Activated gamma-delta T cell treated with anti-CD3 and anti-CD28 coated beads, Interleukin-2, amount 50 U/mL, for 16 hours (primary cell): Measurements from ENCODE around the gene CLPTM1L.

Source experiments
- DNase-seq: peaks from one replicate; pipeline ENCODE4 v3.0.0-alpha.2; 2020; ENCODE audit warnings: low read depth

The CLPTM1L gene, protein sequence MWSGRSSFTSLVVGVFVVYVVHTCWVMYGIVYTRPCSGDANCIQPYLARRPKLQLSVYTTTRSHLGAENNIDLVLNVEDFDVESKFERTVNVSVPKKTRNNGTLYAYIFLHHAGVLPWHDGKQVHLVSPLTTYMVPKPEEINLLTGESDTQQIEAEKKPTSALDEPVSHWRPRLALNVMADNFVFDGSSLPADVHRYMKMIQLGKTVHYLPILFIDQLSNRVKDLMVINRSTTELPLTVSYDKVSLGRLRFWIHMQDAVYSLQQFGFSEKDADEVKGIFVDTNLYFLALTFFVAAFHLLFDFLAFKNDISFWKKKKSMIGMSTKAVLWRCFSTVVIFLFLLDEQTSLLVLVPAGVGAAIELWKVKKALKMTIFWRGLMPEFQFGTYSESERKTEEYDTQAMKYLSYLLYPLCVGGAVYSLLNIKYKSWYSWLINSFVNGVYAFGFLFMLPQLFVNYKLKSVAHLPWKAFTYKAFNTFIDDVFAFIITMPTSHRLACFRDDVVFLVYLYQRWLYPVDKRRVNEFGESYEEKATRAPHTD

DNA sequence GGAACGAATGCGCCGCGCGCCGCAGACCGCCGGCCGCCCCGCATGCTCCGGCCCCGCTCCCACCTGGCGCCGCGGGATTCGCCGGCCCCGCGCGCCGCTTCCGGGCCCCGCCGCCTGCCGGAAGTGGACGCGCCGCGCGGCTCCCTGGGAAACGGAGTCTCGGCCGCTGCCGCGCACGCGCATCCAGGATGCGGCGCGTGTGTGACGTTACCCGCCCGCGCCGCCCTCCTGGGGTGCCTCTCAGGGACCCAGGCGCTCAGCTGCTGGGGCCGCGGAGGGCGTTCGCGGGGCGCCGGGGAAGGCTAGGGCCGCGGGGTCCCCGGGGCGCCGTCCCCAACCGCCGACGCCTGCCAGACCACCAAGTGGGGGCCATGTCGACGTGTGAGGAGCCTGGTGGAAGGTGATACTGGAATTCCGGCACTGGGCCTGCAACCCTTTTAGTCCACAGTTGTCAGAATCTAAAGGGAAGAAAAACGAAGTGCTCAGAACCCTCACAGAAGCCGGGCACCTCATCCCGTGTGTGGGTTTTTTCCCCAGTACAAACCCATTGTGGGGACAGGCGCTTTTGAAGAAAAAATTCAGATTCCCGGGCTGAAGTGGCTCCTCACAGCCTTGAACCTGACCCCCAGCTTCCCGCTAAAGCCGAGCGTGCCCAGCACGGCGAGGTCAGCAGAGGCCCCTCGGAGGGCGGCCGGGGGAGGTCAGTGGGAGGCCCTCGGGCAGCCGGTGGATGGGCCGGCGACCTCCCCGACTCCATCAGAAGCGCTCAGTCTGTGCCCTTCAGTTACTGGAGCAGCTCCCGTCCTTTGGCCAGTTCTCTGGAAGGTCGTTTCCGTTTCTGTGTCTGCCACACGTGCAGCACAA is at the start of gene CLPTM1L:
Gene CLPTM1L, minus strand, starts transcription at position 125 of the 864 bp plus-strand sequence. CDS start 258 bp downstream, outside the sequence.
- peak; percentile 80 for DNase-seq

DNA sequence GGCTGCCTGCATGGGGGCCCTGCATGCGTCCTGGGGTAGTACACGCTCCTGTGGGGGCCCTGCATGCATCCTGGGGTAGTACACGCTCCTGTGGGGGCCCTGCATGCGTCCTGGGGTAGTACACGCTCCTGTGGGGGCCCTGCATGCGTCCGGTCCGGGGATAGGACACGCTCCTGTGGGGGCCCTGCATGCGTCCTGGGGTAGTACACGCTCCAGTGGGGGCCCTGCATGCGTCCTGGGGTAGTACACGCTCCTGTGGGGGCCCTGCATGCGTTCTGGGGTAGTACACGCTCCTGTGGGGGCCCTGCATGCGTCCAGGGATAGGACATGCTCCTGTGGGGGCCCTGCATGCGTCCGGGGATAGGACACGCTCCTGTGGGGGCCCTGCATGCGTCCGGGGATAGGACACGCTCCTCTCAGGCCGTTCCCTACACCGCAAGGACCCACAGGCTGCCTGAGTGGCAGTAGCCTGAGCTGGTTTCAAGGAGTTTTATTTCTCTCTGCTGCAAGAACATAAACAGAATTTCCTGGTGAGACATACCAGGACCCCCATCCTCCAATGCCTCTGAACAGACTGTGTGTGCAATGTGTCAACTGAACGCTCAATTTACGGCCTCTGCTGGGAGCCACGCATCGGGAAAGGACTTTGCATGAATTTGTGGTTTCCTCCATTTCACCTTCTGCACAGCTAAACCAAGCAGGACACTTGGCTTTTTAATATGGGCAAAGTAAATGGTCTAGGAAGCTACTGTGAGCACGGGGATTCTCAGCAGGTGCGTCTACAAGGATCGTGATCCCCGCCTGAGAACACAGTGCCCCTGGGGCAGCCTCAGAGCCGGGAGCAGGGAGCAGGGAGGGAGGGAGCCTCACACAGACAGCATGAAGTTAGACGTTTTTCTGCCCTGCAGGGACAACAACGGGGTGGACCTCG is 48.9 kb upstream of the CLPTM1L start:
- no peak for DNase-seq

DNA sequence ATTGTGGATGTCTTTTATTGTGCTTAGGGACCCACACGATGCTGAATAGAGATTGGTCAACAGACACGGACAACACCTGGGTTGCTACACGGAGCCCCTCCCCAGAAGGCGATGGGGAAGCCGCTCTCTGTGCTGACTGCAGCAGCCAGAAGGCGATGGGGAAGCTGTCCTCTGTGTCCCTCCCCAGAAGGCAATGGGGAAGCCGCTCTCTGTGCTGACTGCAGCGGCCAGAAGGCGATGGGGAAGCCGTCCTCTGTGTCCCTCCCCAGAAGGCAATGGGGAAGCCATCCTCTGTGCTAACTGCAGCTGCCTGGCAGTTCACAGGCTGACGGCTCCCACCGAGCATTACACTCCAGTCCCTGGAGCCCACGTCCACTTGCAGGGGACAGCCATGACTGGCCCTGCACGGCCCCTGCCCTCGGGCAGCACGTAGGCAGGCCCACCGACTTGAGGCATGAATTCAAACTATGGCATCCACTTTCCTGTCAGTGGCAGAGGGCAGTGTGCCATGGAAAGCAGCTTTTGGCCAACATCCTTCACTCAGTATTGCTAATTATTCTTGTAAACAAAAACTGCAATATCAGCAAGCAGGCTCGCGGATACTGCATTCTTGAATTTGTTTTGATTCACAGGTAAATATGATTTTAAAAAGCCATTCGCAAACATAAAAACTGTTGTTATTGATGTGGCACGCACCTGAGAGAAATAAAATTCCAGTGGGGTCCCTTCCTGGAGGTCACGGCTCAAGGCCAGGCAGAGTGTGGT is 48.1 kb upstream of the CLPTM1L start:
- DNase-seq = no peak

DNA sequence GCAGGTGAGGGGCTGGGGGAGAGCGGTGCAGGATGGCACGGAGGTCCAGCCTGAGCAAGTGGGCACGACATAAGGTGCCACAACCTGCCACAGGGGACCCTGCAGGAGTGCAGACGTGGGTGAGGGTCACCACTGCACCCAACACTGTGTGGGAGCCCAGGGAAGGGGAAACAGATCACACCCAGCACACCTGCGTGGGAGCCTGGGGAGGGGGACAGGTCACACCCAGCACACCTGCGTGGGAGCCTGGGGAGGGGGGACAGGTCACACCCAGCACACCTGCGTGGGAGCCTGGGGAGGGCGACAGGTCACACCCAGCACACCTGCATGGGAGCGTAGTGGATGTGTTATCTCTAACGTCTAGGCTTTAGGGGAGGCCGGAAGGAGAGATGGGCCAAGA is 47.4 kb upstream of the CLPTM1L start:
- DNase-seq = no peak

DNA sequence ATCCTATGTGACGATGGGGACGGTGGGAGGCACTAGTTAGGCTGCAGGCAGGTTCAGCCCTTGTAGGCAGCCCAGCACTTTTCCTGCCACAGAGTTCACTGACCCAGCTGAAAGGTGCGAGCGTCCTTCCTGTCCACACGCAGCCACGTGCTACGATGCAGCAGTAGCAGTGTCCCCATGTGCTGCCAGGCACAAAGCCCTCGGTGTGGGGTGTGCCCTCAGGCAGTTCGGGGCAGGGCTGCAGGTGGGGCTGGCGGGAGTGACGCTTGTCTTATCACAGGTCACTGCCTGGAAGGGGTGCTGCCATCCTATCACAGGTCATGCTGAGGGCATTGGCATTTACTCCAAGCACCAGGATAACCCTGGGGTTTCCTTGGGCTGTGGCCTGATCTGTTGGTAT is 46.8 kb upstream of the CLPTM1L start:
- no peak for DNase-seq

DNA sequence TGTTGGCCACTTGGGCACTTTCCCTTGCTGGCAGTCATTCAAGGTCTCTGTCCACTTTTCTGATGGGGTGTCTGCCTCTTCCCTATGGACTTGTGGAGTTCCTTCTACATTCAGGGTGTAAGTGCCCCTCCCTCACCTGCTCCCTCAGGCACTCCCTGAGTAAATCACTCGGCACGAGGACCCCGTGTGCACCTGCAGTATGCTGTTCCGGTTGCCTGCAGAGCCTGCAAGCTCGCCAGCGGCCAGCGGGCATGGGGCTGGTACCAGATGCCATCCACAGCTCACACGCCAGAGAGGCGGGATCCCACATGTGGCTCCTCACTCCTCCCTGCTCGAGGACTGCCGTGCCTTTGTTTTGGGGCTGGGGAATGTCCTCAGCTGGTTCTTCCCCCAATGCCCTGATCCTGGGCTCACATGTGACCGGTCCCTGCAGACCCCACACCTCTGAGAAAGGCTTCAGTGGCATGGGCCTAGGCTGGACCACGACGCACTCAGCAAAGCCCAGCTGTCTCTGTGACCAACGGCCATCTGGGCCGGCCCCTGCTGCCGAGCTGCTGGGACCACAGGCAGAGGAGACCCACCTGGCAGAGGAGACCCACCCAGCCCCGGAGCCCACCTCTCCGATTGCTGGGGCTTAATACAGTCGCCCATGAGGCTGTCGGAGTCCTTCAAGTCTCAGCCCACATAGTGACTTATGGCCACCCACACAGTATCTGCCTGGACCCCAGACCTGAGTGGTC is 46.1 kb upstream of the CLPTM1L start:
- no peak for DNase-seq

DNA sequence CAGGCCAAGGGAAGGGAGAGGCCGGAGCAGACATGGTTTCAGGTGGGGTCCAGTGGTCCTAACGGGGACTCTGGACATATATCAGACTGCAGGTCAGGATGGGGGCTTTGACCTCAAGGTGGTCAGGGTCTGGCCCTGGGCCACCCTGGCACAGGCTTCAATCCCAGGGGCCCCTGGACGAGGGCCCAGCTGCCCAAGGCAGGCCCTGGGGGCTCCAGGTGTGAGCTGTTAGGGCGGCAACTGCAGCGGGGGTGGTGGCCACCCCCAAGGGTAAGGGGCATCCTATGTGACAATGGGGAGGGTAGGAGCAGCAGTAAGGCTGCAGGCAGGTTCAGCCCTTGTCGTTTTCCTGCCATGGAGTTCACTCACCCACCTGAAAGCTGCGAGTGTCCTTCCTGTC is 45.4 kb upstream of the CLPTM1L start:
- no peak for DNase-seq

DNA sequence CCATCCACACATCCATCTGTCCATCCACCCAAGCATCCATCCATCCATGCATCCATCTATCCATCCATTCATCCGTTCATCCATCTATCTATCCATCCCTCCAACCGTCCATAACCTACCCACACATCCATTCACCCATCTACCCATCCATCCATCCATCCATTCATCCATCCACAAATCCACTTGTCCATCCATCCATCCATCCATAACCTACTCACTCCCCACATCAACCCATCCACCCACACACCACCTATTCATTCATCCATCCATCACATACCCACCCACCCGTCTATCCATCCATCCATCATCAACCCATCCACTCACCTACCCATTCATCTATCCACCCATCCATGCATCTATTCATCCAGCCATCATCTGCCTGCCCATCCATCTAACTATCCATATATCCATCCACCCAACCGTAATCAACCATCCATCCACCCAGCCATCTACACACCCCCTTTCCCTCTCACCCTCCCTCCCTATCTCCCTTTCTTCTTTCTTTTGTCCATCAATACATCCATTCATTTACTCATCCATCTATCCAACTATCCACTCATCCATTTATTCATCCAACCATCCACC is 43.6 kb upstream of the CLPTM1L start:
- DNase-seq = no peak

DNA sequence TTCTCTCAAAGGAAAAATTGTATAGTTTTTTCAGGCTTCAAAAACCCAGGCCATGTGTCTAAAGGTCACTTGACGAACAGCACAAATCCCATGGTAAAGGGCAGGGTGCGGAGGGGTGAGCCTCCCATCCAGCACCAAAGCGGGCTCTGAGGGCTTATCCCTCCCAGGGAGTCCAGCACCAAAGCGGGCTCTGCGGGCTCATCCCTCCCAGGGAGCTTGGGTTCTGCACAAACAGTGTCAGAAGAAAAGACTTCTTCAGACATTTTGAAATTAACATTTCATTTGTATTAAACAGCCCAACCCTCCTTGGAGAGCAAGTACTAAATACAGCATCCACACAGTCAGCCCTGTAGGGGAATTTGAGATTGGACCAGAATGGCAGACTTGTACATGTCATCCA is 43.0 kb upstream of the CLPTM1L start:
- no peak for DNase-seq

DNA sequence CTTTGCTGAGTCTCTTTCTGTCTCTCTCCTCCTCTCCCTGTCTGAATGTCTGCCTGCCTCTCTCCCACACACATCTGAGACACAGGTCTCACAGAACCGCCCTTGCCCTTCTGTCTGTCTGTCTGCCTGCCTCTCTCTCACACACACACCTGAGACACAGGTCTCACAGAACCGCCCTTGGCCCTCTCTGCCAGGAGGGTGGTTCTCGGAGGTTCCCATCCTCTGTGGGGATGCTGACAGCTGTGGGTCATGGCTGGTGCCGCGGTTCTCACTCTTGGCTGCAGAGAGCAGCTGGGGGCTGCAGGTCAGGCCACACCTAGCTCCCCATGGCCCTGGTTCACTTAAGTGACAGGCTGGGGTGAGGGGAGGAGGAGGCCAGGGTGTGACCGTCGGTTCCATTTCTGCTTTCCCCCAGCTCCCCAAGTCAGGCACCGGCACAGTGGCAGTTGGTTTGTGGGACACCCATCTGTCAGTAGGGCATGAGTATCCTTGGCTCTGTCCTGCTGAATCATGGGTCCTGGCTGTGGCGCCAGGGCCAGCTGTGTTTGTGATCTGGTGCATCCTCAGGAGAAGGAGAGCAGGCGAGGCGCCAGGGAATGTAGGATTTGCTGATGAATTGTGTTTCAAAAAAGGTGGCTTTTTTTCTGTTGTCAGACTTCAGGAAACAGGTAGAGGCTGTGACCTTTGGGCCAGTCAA is 42.3 kb upstream of the CLPTM1L start:
- no peak for DNase-seq

DNA sequence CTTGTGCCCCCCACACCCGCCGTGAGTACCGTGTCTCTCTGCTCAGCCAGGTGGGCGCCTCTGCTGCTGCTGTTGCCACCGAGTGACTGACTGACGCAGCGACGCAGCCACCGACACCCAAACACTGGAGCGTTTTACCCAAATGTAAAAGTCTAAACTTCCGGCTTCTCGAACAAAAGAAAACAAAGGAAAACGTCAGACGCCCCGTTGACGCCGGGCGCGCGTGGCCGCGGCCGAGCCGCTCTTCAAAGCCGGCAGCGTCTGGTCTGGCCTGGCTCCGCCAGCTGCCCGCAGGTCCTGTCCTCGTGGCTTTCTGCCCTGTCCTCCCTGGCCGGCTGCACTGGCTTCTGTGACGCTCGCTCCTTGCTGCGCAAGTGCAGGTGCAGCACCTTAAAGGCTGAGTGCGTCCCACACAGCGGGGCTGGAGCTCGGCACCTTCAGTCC is 41.4 kb upstream of the CLPTM1L start:
- DNase-seq = peak; percentile 50

DNA sequence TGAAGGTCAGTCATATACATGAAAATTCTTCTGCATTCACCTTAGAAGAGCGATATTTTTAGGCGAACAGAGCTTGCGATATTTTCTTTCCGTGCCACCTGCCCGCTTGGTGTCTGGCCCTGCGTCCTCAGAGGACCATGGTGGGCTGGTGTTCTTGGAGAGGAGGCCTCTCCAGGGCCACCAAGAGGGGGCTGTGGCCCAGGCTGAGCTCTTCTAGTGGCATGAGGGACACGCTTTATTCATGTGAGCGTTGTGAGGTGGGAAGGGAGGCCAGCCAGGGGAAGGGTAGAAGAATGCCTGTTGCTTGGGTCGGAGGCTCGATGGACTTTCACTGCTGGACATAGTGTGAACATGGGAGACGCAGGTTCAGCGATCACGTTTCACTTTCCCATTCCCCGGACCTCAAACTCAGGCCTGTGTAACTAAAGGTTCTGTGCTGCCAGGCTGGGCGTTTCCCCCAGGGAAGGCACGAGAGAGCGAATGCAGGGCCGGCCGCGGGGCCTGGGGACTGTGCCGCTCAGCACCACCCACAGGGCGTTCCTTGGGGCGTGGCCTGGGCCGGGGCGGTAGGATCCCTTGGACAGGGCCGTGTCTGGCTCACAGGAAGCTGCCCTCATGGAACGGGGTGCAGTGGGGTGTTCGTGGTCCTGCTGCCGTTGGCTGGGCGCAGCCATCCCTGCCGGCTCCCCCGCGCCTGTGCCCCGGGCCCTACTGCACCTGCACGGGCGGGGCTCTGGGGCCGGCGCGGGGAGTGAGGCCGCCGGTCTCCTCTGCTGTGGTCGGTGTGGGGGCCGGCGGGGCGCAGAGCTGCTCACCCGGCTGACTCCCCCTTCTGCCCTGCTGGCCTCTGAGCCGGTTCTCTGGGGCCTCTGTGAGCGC is 40.7 kb upstream of the CLPTM1L start:
- peak; percentile 70 for DNase-seq

DNA sequence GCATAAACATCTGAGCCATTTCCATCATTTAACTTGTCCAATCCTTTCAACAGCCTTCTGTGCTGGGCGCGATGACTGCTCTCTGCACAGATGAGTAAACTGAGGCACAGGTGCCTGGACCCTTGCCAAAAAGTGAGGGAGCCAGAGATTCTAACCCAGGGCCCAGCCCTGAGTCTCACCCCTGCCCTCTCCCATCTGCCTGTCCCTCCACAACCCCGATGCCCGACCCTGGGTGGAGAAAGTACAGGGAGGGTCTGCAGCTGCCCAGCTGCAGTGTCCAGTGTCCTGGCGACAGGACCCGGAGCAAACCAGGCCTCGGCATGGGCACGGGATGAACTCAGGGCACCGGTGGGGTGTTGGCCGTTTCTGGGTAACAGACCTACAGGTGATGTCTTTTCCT is 39.6 kb upstream of the CLPTM1L start:
- DNase-seq = no peak

DNA sequence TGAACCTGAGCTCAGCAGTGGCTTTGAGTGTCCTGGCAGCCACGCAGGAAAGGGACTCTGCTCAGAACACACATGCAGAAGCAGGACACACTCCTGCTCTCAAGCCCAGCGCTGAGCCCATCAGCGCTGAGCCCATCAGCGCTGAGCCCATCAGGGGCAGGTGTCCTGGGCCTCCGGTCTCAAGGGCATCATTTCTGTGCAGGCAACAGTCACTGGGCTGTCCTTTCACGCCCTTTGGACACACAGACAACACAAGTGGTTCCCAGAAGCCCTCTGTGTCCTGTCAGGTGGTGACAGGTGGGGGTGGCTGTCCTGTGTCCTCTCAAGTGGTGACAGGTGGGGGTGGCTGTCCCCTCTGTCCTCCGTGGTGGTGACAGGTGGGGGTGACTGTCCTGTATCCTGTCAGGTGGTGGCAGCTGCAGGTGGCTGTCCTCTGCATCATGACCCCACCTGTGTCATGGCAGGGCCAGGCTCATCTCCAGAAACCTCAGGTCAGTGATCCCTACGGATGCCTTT is 39.0 kb upstream of the CLPTM1L start:
- DNase-seq = no peak

DNA sequence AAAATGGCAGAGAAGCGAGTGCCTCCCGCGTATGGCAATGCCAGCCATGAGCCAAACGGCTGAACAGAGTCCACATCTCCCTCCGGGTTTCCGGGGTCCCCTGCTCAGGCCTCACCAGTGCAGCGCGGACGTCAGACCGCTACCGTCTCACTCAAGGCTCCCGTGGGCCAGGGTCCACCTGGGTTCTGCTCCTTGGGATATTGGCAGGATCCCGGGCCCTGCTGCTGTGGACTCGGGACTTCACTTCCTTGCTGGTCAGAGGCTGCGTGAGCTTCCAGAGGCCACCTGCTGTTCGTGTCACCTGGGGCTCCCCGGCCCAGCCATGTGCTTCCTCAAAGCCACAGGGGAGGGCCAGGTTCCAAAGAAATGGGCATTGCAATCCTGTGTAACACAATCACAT is 38.4 kb upstream of the CLPTM1L start:
- DNase-seq = no peak

DNA sequence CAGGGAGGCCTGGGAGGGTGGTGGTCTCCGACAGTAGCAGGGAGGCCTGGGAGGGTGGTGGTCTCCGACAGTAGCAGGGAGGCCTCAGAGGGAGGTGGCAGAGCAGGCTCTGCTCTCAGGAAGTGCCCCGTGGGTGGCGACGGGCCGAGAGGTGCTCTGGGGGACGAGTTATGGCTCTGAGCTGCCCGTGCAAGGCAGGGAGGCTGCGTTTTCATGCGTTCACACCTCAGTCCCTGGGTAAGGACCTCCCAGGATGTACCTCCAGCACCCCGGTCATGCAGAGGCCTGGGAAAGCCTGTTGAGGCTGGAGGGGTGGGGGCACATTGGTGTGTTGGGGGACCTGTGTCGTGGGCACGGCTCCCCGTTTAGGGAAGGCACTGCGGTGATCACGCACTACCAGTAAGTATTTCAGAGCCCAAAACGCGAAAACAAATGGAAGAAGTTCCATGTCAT is 37.4 kb upstream of the CLPTM1L start:
- no peak for DNase-seq

DNA sequence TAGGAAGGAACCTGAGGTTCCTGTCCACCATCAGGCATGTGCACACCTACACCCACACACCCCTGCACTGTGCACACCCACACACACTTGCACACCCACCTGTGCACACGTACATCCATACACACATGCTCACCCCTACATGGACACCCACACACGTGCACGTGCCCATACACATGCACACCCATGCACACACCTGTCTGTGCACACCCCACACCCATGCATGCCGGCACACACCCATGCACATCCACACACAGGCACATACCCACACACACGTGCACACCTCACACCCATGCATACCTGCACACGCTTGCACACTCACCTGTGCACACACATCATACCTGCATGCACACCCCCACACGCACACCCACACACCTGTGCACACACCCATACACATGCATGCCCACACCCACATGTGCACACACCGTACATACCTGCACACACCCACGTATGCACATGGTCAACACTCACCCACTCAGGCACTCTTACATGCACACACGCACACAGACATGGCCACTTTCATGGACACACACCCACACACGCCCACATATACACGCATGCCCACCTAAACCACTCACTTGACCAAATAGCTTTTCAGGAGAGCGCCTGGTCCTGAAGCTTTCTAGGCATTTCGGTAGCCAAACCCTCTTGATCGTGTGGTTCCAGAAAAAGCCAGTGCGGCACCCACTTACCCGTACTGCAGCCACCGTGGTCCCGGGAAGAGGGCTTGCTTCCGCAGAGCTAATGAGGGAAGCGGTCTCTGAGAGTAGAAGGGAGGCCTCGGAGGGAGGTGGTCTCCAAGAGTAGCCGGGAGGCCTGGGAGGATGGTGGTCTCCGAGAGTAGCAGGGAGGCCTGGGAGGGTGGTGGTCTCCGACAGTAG is 36.7 kb upstream of the CLPTM1L start:
- no peak for DNase-seq
